ENCODE results near the gene CD8B. TPM values are rescaled to one million over a fixed set of nuclear protein-coding genes. Genes with fewer than 3 reads are reported as not detected.

Gene CD8B
- total and polyA plus RNA-seq, 2 experiments from 2014 or later = 0.31 to 0.63 TPM

Other genes with a start within 250 kb of the CD8B start
- gene RNF103, start 238.0 kb downstream of the CD8B start, total RNA-seq (2014; rRNA removed; shearing (Covaris generic)) = 5.9 and 8.5 TPM in 2 replicates
- 3.7 and 3.8 TPM in 2 replicates for gene RNF103, start 238.0 kb downstream of the CD8B start, polyA plus RNA-seq (2016; fragmentation: Nextera tagmentation; extraction: Ambion mirVana)
- gene RMND5A, start 141.6 kb downstream of the CD8B start, total RNA-seq (2014; rRNA removed; shearing (Covaris generic)) = 79.8 and 87.9 TPM in 2 replicates
- gene RMND5A, start 141.6 kb downstream of the CD8B start, polyA plus RNA-seq (2016; fragmentation: Nextera tagmentation; extraction: Ambion mirVana) = 18.6 and 24.0 TPM in 2 replicates
- gene CD8A, start 71.0 kb downstream of the CD8B start, total RNA-seq (2014; rRNA removed; shearing (Covaris generic)) = 0.24 and 0.54 TPM in 2 replicates
- gene CD8A, start 71.0 kb downstream of the CD8B start, polyA plus RNA-seq (2016; fragmentation: Nextera tagmentation; extraction: Ambion mirVana) = 0.12 and 0.19 TPM in 2 replicates
- gene RGPD1, start 80.2 kb upstream of the CD8B start, total RNA-seq (2014; rRNA removed; shearing (Covaris generic)) = 0.04 TPM in 1 of 2 replicates, not detected in the other
- gene RGPD1, start 80.2 kb upstream of the CD8B start, polyA plus RNA-seq (2016; fragmentation: Nextera tagmentation; extraction: Ambion mirVana) = 0.24 TPM in 1 of 2 replicates, not detected in the other
- gene PLGLB1, start 160.0 kb upstream of the CD8B start, total RNA-seq (2014; rRNA removed; shearing (Covaris generic)) = 0.27 and 0.80 TPM in 2 replicates
- gene PLGLB1, start 160.0 kb upstream of the CD8B start, polyA plus RNA-seq (2016; fragmentation: Nextera tagmentation; extraction: Ambion mirVana) = 0.82 and 1.6 TPM in 2 replicates

All from GM23338 (cell line).